ENCODE results near the gene ODF4.

DNA sequence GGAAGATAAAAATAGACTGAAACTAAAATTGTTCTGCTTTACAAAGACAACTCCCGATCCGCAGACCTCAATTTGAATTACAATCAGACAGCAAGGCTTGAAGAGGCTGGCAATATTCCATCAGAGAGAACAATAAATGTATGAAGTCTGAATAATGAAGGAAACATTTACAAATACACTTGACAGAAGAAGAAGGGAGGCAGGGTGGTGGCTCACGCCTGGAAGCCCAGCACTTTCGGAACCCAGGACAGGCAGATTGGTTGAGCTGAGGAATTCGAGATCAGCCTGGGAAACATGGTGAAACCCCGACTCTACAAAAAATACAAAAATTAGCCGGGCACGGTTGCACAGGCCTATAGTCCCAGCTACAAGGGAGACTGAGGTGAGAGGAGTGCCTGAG, 14.6 kb downstream of the ODF4 start:
- no peak for TF ChIP-seq CTCF (IDR thresholded peaks at IDR 0.05)
- TF ChIP-seq POLR2A (IDR thresholded peaks at IDR 0.05), result no peak

Data from uterus (tissue), 2 donors.